HEK293T (cell line): Measurements from ENCODE around the gene CGREF1.

Experiments used
- ARNT ChIP-seq: fragments of 450-650 bp; IDR thresholded peaks from 2 replicates; pipeline ENCODE4 v1.6.1; 2017; ENCODE audit warnings: mild to moderate bottlenecking
- CTBP1 ChIP-seq: fragments of 450-650 bp; IDR thresholded peaks from 2 replicates; pipeline ENCODE4 v1.6.1; 2016; ENCODE audit warnings: borderline replicate concordance
- ELF4 ChIP-seq: fragments of 450-650 bp; IDR thresholded peaks from 2 replicates; pipeline ENCODE4 v1.6.1; 2017; ENCODE audit warnings: antibody characterized with exemption
- FOXA1 ChIP-seq: fragments of 450-650 bp; IDR thresholded peaks from 2 replicates; pipeline ENCODE4 v1.6.1; 2016; ENCODE audit warnings: mild to moderate bottlenecking
- FOXK2 ChIP-seq: fragments of 450-650 bp; IDR thresholded peaks from 2 replicates; pipeline ENCODE4 v1.6.1; 2016; ENCODE audit warnings: mild to moderate bottlenecking
- FOXM1 ChIP-seq: fragments of 450-650 bp; IDR thresholded peaks from 2 replicates; pipeline ENCODE4 v1.6.1; 2017; ENCODE audit warnings: mild to moderate bottlenecking, borderline replicate concordance
- HDGF ChIP-seq: fragments of 450-650 bp; IDR thresholded peaks from 2 replicates; pipeline ENCODE4 v1.6.1; 2017; ENCODE audit warnings: antibody characterized with exemption, borderline replicate concordance
- L3MBTL2 ChIP-seq: fragments of 450-650 bp; conservative IDR thresholded peaks from 2 replicates; pipeline ENCODE4 v1.6.1; 2016; ENCODE audit warnings: mild to moderate bottlenecking
- PKNOX1 ChIP-seq: fragments of 450-650 bp; IDR thresholded peaks from 2 replicates; pipeline ENCODE4 v1.6.1; 2016
- SP1 ChIP-seq: fragments of 450-650 bp; IDR thresholded peaks from 2 replicates; pipeline ENCODE4 v1.6.1; 2017
- SUZ12 ChIP-seq: fragments of 450-650 bp; IDR thresholded peaks from 2 replicates; pipeline ENCODE4 v1.6.1; 2016; ENCODE audit warnings: mild to moderate bottlenecking
- TARDBP ChIP-seq: fragments of 450-650 bp; IDR thresholded peaks from 2 replicates; pipeline ENCODE4 v1.6.1; 2016
- ZNF384 ChIP-seq: fragments of 450-650 bp; IDR thresholded peaks from 2 replicates; pipeline ENCODE4 v1.6.1; 2016

- no peak for TF ChIP-seq FOXM1
- no peak for TF ChIP-seq SUZ12
- TF ChIP-seq SP1, result no peak
- TF ChIP-seq TARDBP, result no peak
- no peak for TF ChIP-seq HDGF
- TF ChIP-seq L3MBTL2, result no peak
- TF ChIP-seq FOXK2, result no peak
- no peak for TF ChIP-seq PKNOX1
- TF ChIP-seq ARNT, result no peak
- TF ChIP-seq CTBP1, result no peak
- no peak for TF ChIP-seq FOXA1
- no peak for TF ChIP-seq ZNF384
- TF ChIP-seq ELF4, result no peak
These were observed 30.0 kb upstream of the CGREF1 start, which contains the start of gene TCF23 for GRCh38 chr2:27148801-27149439.
